Glomerular endothelial cell (primary cell): Measurements from ENCODE around the gene ZNF385C. TPM values are rescaled to one million over a fixed set of nuclear protein-coding genes. Genes with fewer than 3 reads are reported as not detected.
"Not testable (repeated sequence)": the region's sequence is repeated elsewhere in the genome, so short reads cannot be mapped to it uniquely, and the experiment has no call there.

Experiments used
- DNase-seq: peaks from one replicate; pipeline ENCODE4 v3.0.0-alpha.2; 2011; ENCODE audit warnings: low read depth, low spot score; ENCODE audit errors: extremely low read depth
- total RNA-seq: library from RNA; depleted of rRNA; stranded (reverse); fragments of >200 nt; gene quantifications from 2 replicates; pipeline ENCODE4 v1.2.3, GENCODE V29; 2015

Gene ZNF385C, protein sequence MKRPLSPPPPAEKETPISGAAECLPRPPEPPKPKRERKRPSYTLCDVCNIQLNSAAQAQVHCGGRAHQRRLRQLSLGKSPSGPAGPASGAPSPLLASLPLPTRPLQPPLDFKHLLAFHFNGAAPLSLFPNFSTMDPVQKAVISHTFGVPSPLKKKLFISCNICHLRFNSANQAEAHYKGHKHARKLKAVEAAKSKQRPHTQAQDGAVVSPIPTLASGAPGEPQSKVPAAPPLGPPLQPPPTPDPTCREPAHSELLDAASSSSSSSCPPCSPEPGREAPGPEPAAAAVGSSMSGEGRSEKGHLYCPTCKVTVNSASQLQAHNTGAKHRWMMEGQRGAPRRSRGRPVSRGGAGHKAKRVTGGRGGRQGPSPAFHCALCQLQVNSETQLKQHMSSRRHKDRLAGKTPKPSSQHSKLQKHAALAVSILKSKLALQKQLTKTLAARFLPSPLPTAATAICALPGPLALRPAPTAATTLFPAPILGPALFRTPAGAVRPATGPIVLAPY
- total RNA-seq, result not detected in 2 replicates

DNA sequence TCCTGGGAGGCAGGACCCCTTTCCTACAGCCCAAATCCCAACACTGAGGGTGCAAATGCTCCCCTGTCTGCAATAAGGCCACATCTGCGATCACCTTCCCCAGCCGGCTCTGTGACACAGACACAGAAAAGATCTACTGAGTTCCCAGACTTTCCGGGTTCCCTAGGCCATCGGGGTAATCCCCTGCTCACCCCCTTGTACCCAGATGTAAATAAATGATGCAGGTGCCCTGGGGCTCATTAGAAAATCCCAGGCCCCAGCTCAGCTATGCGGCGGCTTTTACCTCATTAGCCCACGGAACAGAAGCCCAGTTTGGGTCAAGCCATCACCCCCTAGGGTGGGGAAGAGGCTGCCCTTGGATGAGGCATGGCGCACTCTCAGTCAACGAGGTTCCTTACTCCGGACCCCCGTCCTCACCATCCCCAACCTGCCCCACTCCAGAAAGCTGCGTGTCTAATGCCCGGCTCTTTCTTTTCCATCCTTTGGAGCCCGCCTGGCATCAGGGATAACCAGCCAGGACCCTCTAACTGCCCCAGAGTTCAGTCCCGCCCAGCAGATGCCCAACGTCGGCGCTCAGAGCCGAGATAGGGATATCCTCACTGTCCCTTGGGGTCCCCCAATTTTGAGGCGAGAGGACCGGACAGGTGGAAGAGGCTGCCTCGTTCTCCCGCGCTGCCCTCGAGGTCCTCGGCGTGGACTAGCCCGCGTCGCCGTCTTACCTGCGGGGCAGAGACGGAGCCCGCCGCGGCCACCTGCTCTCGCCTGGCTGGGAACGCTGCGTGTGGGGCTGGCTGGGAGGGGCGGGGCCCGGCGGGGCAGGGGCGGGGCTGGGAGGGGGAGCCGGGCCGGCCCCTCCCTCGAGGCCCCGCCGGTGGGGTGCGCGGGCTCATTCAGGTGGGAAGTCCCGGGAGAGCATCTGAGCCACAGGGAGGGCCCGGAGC, at the start of gene ZNF385C:
TSS of gene ZNF385C (minus strand) at position 783 of the 941 bp plus-strand sequence. CDS start 35,417 bp downstream, outside the sequence.
- DNase-seq, result no peak

DNA sequence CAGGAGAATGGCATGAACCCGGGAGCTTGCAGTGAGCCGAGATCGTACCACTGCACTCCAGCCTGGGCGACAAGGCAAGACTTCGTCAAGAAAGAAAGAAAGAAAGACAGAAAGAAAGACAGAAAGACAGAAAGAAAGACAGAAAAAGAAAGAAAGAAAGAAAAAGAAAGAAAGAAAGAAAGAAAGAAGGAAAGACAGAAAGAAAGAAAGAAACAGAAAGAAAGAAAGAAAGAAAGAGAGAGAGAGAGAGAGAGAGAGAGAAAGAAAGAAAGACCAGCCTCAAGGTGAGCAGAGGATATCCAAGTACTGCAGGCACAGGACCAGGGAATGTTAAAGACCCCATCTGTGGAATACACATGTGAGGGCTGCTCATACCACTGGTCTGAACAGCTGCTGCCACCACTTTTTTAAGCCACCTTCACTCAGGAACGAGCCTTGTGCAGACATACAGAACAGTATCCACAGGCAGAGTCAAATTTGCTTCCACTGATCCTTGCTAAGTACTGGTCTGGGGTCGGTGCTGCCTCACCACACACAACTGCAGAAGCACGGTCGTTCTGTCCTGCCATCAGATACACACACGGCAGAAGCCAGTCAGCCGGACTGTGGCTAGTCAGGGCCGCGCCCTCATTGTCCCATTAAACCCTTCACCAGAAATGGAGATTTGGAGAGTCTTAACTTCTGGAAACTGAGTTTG, 48.8 kb upstream of the ZNF385C start:
- no peak for DNase-seq

DNA sequence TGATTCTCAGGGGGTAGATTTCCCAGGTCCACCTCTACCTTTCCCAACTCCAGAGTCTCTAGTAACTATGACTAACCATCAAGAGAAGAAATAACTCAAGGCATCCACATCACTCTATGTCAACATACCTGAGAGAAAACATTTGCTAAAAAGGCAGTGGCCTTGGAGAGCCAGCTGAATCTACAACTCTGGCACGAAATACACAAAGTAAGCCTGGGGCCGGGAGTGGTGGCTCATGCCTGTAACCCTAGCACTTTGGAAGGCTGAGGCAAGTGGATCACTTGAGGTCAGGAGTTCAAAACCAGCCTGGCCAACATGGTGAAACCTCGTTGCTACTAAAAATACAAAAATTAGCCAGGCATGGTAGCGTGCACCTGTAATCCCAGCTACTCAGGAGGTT, 44.9 kb upstream of the ZNF385C start:
- DNase-seq, result not testable (repeated sequence)

DNA sequence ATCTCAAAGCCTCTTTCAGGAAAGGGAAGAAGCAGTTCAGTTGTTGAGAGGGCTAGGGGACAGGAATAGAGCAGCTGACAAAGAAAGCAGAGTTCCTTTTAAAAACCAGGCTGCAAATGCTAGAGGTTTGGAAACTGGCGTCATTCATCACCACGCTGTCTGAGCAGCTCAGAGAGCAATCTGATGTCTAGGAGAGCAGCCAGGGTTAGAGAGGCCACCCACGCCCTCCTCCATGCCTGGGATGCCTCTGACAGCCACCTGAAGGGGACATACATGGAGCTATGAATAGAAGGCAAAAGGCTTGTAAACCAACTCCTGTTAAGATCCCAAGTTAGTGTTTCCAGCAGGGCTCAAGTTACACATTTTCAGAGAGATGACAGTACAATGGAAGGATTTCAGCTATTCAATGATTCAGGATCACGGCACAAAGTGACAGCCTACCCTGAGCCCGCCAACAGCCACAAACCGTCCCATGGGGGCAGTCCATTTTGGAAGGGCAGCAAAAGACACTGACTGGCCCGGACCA, 44.2 kb upstream of the ZNF385C start:
- DNase-seq, result no peak

DNA sequence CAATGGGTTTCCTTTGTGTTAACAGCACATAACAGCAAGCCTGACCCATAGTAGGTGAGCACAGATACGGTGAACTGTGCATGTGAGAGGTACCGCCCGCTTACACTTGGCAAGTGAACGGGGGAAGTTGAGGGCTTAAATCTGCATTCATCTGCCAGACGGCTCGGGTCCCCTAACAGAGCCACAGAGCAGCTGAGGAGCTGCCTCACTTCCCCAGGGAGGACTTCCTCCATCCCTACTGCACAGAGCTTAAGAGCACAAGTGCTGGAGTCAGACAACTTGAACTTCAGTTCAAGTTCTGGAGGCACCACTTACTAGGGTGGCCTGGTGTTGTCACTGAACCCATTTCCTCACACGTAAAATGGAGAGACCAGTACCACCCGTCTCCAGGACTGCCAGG, 43.1 kb upstream of the ZNF385C start:
- DNase-seq, result no peak

DNA sequence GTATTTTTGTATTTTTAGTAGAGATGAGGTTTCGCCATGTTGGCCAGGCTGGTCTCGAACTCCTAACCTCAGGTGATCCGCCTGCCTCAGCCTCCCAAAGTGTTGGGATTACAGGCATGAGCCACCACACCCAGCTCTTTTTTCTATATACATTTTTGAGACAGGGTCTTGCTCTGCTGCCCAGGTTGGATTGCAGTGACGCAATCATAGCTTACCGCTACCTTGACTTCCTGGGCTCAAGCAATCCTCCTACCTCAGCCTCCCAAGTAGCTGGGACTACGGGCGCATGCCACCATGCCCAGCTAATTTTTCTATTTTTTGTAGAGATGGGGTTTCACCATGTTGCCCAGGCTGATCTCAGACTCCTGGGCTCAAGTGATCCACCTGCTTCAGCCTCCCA, 42.4 kb upstream of the ZNF385C start:
- not testable (repeated sequence) for DNase-seq

DNA sequence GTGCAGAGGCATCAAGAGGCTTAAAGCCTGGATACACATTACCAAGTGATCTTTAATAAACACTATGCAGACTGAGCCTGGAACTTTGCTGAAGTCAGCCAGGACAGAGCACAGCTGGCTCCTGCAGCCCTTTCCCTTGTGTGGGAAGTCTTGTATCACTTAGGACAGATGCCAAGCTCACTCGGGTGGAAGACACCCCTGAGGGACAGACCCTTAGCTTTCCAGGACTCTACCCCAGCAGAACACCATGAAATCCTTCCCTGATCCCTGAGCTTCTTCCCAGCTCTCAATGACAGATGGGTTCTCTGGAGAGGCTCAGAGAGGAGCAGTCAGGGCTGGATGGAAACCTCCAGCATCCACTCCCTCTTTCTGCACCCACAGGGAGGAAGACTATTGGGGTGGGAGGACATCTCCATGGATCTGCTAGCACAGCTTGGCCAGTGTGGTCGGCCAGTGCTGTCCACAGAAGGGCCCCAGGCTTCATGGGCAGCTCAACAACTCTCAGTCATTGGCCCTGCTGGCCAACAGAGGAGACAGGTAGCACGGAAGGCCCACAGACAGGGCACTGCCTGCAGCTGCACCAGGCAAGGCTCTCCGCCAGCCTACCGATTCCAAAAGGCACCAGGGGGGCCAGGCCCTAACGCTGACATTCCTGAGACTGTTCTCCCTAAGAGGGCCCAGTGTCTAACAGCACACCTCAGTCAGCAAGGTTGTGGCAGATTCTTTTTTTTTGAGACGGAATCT, 40.6 kb upstream of the ZNF385C start:
- no peak for DNase-seq

DNA sequence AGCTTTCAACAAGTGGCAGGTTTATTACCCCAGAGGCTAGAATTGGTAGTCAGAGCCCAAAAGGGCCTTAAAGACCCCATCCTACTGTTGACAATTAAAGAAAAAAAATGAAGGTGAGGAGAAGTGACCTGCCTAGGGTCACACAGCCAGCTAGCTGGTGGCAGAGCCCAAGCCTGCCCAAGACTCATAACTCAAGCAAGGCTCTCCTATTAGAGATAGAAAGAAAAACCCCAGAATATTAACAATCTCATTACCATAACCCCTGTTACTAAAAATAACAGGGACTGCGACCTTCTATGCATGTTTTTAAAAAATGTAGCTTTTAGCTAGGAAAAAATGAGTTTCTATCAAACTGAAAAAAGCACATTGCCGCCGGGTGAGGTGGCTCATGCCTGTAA, 38.4 kb upstream of the ZNF385C start:
- DNase-seq, result no peak

DNA sequence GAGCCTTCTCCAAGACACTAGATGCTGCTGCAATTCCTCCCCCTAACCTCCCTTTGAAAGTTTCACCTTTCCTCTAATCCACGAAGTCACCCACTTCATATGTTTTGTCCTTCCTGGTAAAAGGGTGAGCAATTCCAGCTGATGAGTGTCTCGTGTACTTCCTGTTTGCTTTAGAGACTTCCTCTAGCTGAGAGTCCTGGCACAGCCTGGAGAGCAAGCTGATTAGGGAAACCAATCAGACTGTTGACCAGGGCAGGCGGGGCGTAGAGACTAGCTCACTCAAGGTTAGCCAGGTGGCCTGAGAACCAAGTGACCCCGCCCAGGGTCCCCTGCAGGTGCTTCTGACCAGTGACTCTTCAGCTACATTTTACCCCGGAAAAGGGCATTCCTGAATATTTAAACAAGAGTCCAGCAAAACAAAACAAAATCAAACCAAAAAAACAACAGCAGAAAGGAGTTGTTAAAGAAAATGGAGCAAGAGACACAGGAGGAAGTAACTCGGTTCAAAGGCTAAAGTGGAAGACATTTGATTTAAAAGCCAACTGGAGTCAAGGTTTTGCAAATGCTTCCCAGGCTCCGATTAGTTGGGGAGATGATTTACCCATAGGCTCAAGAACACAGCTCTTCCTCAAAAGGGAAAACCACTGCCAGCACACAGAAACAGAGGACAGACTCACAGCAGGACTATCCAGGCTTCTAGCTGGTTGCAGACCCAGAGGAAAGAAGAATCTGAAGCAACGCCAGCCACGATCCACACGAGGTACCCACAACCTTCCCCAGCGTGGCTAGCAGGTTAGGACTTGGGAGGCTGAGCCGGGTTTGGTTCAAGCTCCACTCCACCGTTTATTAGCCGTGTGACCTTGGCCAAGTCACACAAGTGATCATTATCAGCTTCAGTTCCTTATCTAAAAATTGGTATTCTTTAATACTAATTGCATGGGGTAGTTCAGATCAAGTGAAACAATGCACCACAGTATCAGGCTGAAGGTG, 37.7 kb upstream of the ZNF385C start:
- DNase-seq, result no peak

DNA sequence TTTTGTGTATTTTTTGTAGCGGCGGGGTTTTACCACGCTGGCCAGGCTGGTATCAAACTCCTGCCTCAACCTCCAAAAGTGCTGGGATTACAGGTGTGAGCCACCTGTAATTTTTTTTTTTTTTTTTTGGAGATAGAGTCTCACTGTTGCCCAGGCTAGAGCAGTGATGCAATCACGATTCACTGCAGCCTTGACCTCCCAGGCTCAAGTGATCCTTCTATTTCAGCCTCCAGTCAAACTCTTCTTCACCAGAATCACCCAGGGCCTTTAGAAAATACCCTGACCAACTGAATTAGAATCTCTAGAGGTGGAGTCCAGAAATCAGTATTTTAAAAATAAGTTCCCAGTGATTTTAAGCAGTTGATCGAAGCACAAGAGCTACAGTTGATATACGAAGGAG, 36.9 kb upstream of the ZNF385C start:
- DNase-seq, result no peak

DNA sequence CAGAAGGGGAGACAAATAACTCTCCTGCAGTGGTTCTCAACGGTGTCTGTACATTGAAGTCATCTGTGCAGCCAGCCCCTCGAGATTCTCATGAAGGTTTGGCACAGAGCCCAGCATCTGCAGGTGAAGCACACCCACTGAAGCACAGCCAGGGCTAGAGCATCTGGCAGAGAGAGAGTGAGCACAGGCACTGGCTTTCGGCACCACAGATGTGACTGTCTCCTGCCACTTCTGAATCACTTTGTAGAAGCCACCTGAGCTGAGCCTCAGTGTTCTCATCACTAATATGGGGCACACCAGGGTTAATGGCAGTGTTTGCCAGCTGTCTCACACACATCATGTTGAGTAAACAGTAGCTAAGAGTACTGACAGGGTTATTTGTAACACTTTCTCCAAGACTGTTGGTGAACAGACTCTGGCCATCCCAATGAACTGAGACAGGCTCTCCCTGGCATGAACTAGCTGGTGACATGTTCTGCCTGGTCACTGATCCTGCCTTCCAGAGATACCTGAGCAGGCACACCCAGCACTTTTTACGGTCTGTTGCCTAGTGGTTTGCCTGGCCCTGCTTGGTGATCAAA, 35.3 kb upstream of the ZNF385C start:
- DNase-seq, result no peak

DNA sequence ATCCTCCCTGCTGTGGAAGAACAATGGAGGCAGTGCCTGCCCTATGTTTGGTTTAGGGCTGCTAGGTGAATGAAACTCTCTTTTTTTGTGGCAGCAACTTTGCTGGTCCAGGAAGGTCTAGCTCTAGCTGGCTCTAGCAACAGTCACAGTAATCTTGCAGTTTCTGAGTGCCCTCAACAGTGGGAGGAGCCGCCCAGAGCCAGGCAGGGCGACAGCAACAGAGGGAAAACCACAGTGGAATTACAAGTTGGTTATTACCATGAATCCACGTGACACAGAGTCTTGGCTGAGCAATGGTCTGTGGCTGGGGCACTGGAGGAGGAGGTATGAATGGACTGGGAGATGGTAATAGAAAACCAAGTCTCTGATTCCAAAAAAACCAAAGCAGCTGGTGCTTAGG, 34.7 kb upstream of the ZNF385C start:
- DNase-seq, result no peak

DNA sequence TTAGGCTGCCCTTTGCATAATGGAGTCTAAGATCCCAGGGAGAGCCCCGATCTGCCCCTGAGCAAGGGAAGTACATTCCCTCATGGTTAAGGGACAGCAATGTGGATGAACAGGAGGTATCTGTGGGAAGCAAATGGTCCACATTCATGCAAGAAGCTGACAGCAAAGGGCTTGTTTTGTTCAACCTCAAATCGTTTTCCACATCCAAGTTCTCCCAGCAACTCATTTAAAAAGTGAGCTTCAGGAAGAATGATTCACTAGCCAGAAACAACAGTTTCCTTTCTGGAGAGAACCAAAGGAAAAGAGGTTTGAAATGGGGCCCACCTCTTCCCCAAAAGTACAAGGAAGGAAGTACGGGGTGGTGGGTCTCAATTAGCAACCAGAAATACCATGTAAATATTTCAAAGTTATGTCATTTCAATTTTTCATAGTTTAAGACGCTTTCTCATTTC, 33.7 kb upstream of the ZNF385C start:
- peak; percentile 74 for DNase-seq

DNA sequence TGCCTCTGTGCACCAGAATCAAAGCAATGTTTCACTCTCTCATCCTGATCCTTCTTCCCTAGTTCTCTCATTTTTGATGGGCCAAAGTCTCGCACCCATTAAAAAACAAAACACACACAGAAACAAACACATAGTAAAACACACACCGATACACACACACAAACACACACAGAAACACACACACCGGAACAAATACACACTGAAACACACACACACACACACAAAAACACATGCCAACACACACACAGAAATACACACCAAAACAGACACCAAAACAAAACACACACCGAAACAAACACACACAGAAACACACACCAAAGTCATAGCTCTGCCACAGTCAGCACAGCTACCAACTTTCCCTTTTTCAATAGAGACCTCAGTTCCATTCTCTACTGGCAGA, 33.0 kb upstream of the ZNF385C start:
- DNase-seq, result no peak

DNA sequence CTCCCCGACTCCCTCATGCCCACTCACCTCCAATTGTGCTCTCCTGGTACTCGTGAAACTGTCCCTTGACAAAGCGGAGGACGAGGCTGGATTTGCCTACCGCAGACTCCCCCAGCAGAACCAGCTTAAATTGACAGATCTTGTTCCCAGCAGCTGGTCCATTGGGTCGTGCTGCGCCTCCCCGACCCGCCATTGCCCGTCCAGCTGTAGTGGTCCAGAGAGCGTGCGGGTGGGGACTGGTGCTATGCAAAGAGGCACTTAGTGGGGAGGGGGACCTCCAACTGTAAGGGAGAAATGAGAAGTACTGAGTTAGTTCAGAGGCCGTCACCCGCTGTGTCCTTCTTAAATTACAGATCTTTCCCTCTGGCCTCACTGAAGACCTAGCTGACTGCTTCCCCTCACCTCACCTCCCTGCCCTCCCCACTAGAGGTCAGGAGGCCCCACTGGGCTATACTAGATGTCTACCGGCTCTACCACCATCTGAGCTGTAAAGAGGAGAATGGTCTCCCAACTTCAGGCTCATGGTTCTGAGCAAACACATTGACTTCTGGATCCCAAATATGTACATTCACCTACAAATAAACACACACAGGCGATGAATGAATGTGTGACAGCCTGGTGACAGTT, 32.1 kb upstream of the ZNF385C start:
- no peak for DNase-seq

DNA sequence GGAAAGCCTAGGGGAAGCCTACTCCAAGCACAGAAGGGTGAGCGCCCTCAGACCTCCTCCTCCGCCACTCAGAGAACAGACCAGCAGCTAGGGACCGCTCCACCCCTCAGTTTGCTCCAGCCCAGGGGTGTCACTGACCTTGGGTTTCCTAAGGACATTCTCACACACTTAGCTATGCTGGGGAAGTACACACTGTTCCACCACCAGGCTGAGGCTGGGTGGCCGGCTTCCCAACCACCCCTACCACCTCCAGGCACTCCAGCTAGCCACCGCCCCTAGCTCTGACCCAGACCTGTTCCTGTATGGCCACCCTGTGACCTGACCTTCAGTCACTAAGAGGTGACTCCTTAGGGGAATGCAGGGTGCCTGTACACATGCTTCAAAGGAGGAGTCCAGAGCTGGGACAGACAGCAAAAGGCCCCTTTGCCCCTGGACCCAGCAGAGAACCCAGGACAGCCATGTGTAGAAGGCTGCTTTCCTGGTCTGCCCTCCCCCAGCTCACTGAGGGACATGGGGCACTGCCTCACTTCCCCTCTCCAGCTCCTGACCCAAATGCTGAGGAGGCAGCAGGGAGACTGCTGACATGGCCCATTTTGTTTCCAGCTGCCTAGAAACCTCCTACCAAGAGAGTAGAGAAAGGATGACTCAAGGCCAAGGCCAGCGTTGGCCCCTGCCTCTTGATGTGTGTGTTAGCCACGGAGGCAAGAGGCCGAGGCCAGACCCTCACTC, 31.0 kb upstream of the ZNF385C start:
- no peak for DNase-seq

DNA sequence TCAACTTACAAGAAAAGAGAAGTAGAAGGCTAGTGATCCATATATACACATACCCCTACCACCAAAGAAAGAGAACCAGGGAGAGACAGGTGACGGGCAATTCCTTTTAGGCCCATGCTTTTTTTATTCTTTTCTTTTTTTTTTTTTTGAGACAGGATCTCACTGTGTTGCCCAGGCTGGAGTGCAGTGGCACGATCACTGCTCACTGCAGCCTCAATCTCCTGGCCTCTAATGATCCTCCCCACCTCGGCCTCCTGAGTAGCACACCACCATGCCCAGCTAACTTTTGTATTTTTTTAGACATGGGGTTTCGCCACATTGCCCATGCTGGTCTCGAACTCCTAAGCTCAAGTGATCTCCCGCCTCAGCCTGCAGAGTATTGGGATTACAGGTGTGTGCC, 29.1 kb upstream of the ZNF385C start:
- DNase-seq, result no peak
